GM12878 (cell line): Measurements from ENCODE around the gene CUL1. TPM values are rescaled to one million over a fixed set of nuclear protein-coding genes. Genes with fewer than 3 reads are reported as not detected.

Experiments used
- ATAC-seq: fragments of 200-7000 bp; cut with Tn5 transposase; 3 replicates; pipeline ENCODE4 v1.9.1; 2020; ENCODE audit warnings: mild to moderate bottlenecking, moderate library complexity
- BruUV-seq: library from RNA; stranded (reverse); fragments of 400-500 nt; replicated peaks from 2 replicates; lab custom pipeline; 2021; lab: Mats Ljungman, UMichigan
- CTCF ChIA-PET: fragments of 300-600 bp; sonication (Branson Sonifier 250); formaldehyde crosslinking; extraction: SDS; loops from one replicate; lab custom pipeline; 2021; ENCODE audit warnings: inconsistent platforms; lab: Yijun Ruan, JAX
- POLR2A ChIA-PET: fragments of 350-600 bp; formaldehyde crosslinking; extraction: SDS; loops from one replicate; lab custom pipeline; 2021; ENCODE audit warnings: inconsistent platforms; lab: Charles Lee
- RAD21 ChIA-PET: fragments of 300-600 bp; sonication (Branson Sonifier 250); formaldehyde crosslinking; loops from one replicate; lab custom pipeline; 2023; ENCODE audit warnings: antibody characterized with exemption; ENCODE audit not compliant: unreplicated experiment; lab: Charles Lee
- SMC1A ChIA-PET: fragments of 300-600 bp; sonication (Branson Sonifier 250); formaldehyde crosslinking; loops from one replicate; lab custom pipeline; 2023; ENCODE audit not compliant: unreplicated experiment, uncharacterized antibody; lab: Charles Lee
- DNase-seq: peaks from one replicate; pipeline ENCODE4 v3.0.0-alpha.2; 2011; ENCODE audit warnings: low read depth, low spot score
- FAIRE-seq: peaks from 3 replicates; lab custom pipeline; 2011; peaks lifted over from hg19 to GRCh38; lab: Jason Lieb, UNC
- H2AFZ ChIP-seq: 2 replicates; pipeline ENCODE4 v1.6.0; 2011; ENCODE audit warnings: low read depth, low read length, control low read depth; ENCODE audit not compliant: control insufficient read depth
- H3K27ac ChIP-seq: 2 replicates; pipeline ENCODE4 v1.5.1; 2011; ENCODE audit warnings: control low read depth; ENCODE audit not compliant: control insufficient read depth, insufficient read depth
- H3K27me3 ChIP-seq, 2 experiments: replicated peaks in 1 of 2; 2 replicates each; pipeline versions ENCODE4 v1.6.0 to v1.6.1; 2011; ENCODE audit warnings: low read length in 1 of 2; ENCODE audit not compliant: control insufficient read depth in 2 of 2, insufficient read depth in 2 of 2
- H3K36me3 ChIP-seq, 2 experiments: 2 replicates each; pipeline ENCODE4 v1.5.1; 2011; ENCODE audit warnings: low read length in 1 of 2; ENCODE audit not compliant: control insufficient read depth in 2 of 2, insufficient read depth in 2 of 2
- H3K4me1 ChIP-seq: 2 replicates; pipeline ENCODE4 v1.6.1; 2011; ENCODE audit warnings: mild to moderate bottlenecking, low read length, moderate library complexity, mixed read lengths; ENCODE audit not compliant: control insufficient read depth, insufficient read depth
- H3K4me2 ChIP-seq: 2 replicates; pipeline ENCODE4 v1.6.0; 2011; ENCODE audit warnings: control low read depth; ENCODE audit not compliant: control insufficient read depth, insufficient read depth
- H3K4me3 ChIP-seq: fragments of 200-600 bp; sonication (generic); 2 replicates; pipeline ENCODE4 v1.5.1; 2016
- H3K79me2 ChIP-seq: 2 replicates; pipeline ENCODE4 v1.6.0; 2011; ENCODE audit warnings: low read length; ENCODE audit not compliant: control insufficient read depth, insufficient read depth
- H3K9ac ChIP-seq: 2 replicates; pipeline ENCODE4 v1.8.0; 2011; ENCODE audit warnings: low read length, control low read depth, mixed read lengths; ENCODE audit not compliant: control insufficient read depth, insufficient read depth
- H3K9me3 ChIP-seq: replicated peaks from 3 replicates; pipeline ENCODE4 v1.5.1; 2011; ENCODE audit warnings: mild to moderate bottlenecking, low read length; ENCODE audit not compliant: control insufficient read depth, insufficient read depth
- H4K20me1 ChIP-seq: 2 replicates; pipeline ENCODE4 v1.6.0; 2011; ENCODE audit not compliant: control insufficient read depth, insufficient read depth
- ATF2 ChIP-seq: IDR thresholded peaks from 2 replicates; pipeline ENCODE4 v1.6.1; 2012; ENCODE audit warnings: low read length, inconsistent platforms
- BACH1 ChIP-seq: fragments of 450-650 bp; IDR thresholded peaks from 2 replicates; pipeline ENCODE4 v1.6.1; 2017; ENCODE audit warnings: mild to moderate bottlenecking, borderline replicate concordance
- BRCA1 ChIP-seq: IDR thresholded peaks from 2 replicates; pipeline ENCODE4 v1.6.1; 2011; ENCODE audit warnings: low read depth, low read length, improper control_type of control experiment
- CREM ChIP-seq: IDR thresholded peaks from 2 replicates; pipeline ENCODE4 v1.6.1; 2014; ENCODE audit warnings: antibody characterized with exemption, low read depth
- DPF2 ChIP-seq: fragments of 450-650 bp; IDR thresholded peaks from 2 replicates; pipeline ENCODE4 v1.6.1; 2017; ENCODE audit warnings: mild to moderate bottlenecking
- PAX5 ChIP-seq: IDR thresholded peaks from 2 replicates; pipeline ENCODE4 v1.6.1; 2011; ENCODE audit warnings: low read depth, low read length, borderline replicate concordance
- PML ChIP-seq: IDR thresholded peaks from 2 replicates; pipeline ENCODE4 v1.6.1; 2012; ENCODE audit warnings: low read length, inconsistent platforms
- POLR2A ChIP-seq: IDR thresholded peaks from 2 replicates; pipeline ENCODE4 v1.6.1; 2011; ENCODE audit warnings: low read depth, mild to moderate bottlenecking, low read length
- POLR2AphosphoS2 ChIP-seq: IDR thresholded peaks from 2 replicates; pipeline ENCODE4 v1.6.1; 2011; ENCODE audit warnings: low read depth, mild to moderate bottlenecking, low read length, improper control_type of control experiment, moderate library complexity
- SRF ChIP-seq, 2 experiments: IDR thresholded peaks; 2 replicates each; pipeline ENCODE4 v1.6.1; 2011; ENCODE audit warnings: low read depth in 2 of 2, low read length in 2 of 2, mild to moderate bottlenecking in 1 of 2, moderate library complexity in 1 of 2
- STAT3 ChIP-seq: IDR thresholded peaks from 2 replicates; pipeline ENCODE4 v1.6.1; 2011; ENCODE audit warnings: low read depth, low read length, improper control_type of control experiment
- TBL1XR1 ChIP-seq: IDR thresholded peaks from 2 replicates; pipeline ENCODE4 v1.6.1; 2012; ENCODE audit warnings: low read depth, low read length, improper control_type of control experiment
- ZNF592 ChIP-seq: fragments of 450-650 bp; IDR thresholded peaks from 2 replicates; pipeline ENCODE4 v1.6.1; 2017; ENCODE audit warnings: mild to moderate bottlenecking, moderate library complexity
- WGBS: methylation state at CpG from one replicate; pipeline ENCODE4 v1.1.6; 2016; ENCODE audit warnings: low lambda C conversion rate; ENCODE audit not compliant: insufficient replicate concordance, insufficient coverage; ENCODE audit errors: missing lambda C conversion rate; 5-methylcytosine and 5-hydroxymethylcytosine counted together
- in situ Hi-C: fragments of 300-500 bp; cut with MboI; formaldehyde crosslinking; loops from 9 replicates; pipeline ENCODE4 v1.14.3; 2018; ENCODE audit warnings: mixed read lengths
- intact Hi-C: fragments of 100-400 bp; cut with micrococcal nuclease; formaldehyde crosslinking; loops from one replicate; pipeline ENCODE4 v1.14.2; 2022; ENCODE audit not compliant: unreplicated experiment
- polyA plus RNA-seq, 11 experiments: library from polyadenylated mRNA; depleted of rRNA in 4 of 11; unstranded in 6 of 11; stranded (reverse) in 5 of 11; fragments of >200 nt; fragmentation: Nextera tagmentation in 4 of 11; fragmentation: Illumina TruSeq in 1 of 11; extraction: Ambion mirVana in 4 of 11; extraction: Trizol in 1 of 11; gene quantifications; 1 replicate in 1 of 11; 2 replicates in 10 of 11; pipeline versions ENCODE4 v1.2.1 to v1.2.3, GENCODE V29; 2011 to 2016; ENCODE audit warnings: inconsistent platforms in 2 of 11, missing spikeins in 2 of 11, low read depth in 1 of 11
- total RNA-seq, 4 experiments: library from RNA; depleted of rRNA in 3 of 4; stranded (reverse); fragments of >200 nt in 3 of 4; fragmentation: Illumina TruSeq in 1 of 4; extraction: Trizol in 1 of 4; gene quantifications; 2 replicates each; pipeline versions ENCODE4 v1.2.1 to v1.2.3, GENCODE V29; 2013 to 2021

Gene CUL1
- total and polyA plus RNA-seq, 10 of the 15 experiments (the other 5 are each of a cell fraction or from before 2014, with no cell fraction given): 13.3 to 63.9 (median 45.9) TPM

- no peak for TF ChIP-seq SRF (IDR thresholded peaks at IDR 0.05; ENCODE audit: low read depth in 2 of 2, low read length in 2 of 2)
- no peak for TF ChIP-seq DPF2
- TF ChIP-seq ATF2: no peak
- no peak for TF ChIP-seq PML
- no peak for TF ChIP-seq CREM
Measured at GRCh38 chr7:148782757-148783456, 84.2 kb downstream of the CUL1 start (continued).

- no peak overlapping the region for H3K4me3 ChIP-seq
- FAIRE-seq (no peak), ATAC-seq (no peak), DNase-seq (no peak)
- H3K4me2 ChIP-seq: no peak overlapping the region
- no peak overlapping the region for H3K9ac ChIP-seq
- CTCF ChIA-PET: interaction anchor here (0.8 kb wide), 1 partner anchor 9 kb away, joined by 3 read pairs; no protein-coding TSS in a partner anchor
- no peaks in the 10 kb centered on the region for H4K20me1 ChIP-seq
- 95% methylated on average over 15 of the region's 15 CpGs for WGBS
- H3K79me2 ChIP-seq: no peaks in the 10 kb centered on the region
- H3K27ac ChIP-seq: no peak overlapping the region
- H3K27me3 ChIP-seq: no peaks in the 10 kb centered on the region
- peaks cover 10 to 21% of the 10 kb centered on the region in 2 experiments; a peak in 3 of 4 replicates for H3K36me3 ChIP-seq
- H2AFZ ChIP-seq: no peak overlapping the region
- BruUV-seq: no TSS peak
- H3K9me3 ChIP-seq: no peaks in the 10 kb centered on the region
- POLR2A ChIA-PET: no interaction called here
- RAD21 ChIA-PET: interaction anchor here (1.0 kb wide), 1 partner anchor 14 kb away, joined by 3 read pairs; no protein-coding TSS in a partner anchor
- SMC1A ChIA-PET: interaction anchor here (1.2 to 1.3 kb wide), 2 partner anchors 10 to 74 kb away, joined by 3 read pairs; no protein-coding TSS in a partner anchor
- intact Hi-C loops: no loop called here
- in situ Hi-C loops: no loop called here
- no peaks in the 10 kb centered on the region for H3K4me1 ChIP-seq
- TF ChIP-seq TBL1XR1 (no peak), BRCA1 (no peak), PAX5 (no peak), POLR2A (no peak), POLR2AphosphoS2 (no peak), ZNF592 (no peak), STAT3 (no peak), BACH1 (no peak)
Measured at GRCh38 chr7:148783801-148784527, 85.3 kb downstream of the CUL1 start.
